BJ (cell line): ENCODE measurements around the gene PTBP1. TPM values are rescaled to one million over a fixed set of nuclear protein-coding genes. Genes with fewer than 3 reads are reported as not detected.
"Not testable (repeated sequence)": the region's sequence is repeated elsewhere in the genome, so short reads cannot be mapped to it uniquely, and the experiment has no call there.

ENCODE experiments used
- CTCF ChIA-PET: fragments of 350-600 bp; formaldehyde crosslinking; extraction: SDS; loops from one replicate; lab custom pipeline; 2021; ENCODE audit warnings: antibody characterized with exemption, inconsistent platforms; lab: Yijun Ruan, JAX
- POLR2A ChIA-PET: fragments of 300-600 bp; sonication (Branson Sonifier 250); formaldehyde crosslinking; extraction: SDS; loops from one replicate; lab custom pipeline; 2021; ENCODE audit warnings: antibody characterized with exemption; lab: Charles Lee
- DNase-seq: peaks from one replicate; pipeline ENCODE4 v3.0.0-alpha.2; 2011; ENCODE audit warnings: low read depth
- H3K27me3 ChIP-seq: 2 replicates; pipeline ENCODE4 v1.6.0; 2011; ENCODE audit warnings: low read length; ENCODE audit not compliant: control insufficient read depth, insufficient read depth
- H3K36me3 ChIP-seq: 2 replicates; pipeline ENCODE4 v1.5.1; 2011; ENCODE audit warnings: low read length; ENCODE audit not compliant: control insufficient read depth, insufficient read depth
- H3K4me3 ChIP-seq: 2 replicates; pipeline ENCODE4 v1.5.1; 2011; ENCODE audit warnings: low read depth, mild to moderate bottlenecking, control low read depth, low read length
- polyA plus RNA-seq: library from polyadenylated mRNA; depleted of rRNA; stranded (reverse); fragments of >200 nt; gene quantifications from 2 replicates; pipeline ENCODE4 v1.2.3, GENCODE V29; 2011
- TF ChIP-seq, protein P1 (sequence below): IDR thresholded peaks from 2 replicates; pipeline ENCODE4 v1.5.1; 2011; ENCODE audit warnings: low read depth, mild to moderate bottlenecking, control low read depth, inconsistent platforms, low read length, moderate library complexity; ENCODE audit not compliant: insufficient read depth

Gene PTBP1
- polyA plus RNA-seq, 1 experiment, result 328 TPM

DNA sequence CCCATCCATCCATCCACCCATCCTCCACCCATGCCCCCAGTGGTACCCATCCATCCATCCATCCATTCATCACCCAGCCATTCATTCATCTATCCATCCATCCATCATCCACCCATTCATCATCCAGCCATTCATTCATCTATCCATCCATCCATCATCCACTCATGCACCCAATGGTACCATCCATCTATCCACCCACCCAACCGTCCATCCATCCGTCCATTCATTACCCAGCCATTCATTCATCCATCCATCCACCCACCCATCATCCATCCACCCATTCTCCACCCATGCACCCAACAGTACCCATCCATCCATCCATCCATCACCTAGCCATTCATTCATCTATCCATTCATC, 19.2 kb downstream of the PTBP1 start:
- Histone ChIP-seq H3K36me3 (peaks cover 8% of the 10 kb centered on the region), H3K4me3 (no peak overlapping the region), H3K27me3 (no peaks in the 10 kb centered on the region)
- POLR2A ChIA-PET, result no interaction called here
- DNase-seq, result no peak
- TF ChIP-seq, protein P1, sequence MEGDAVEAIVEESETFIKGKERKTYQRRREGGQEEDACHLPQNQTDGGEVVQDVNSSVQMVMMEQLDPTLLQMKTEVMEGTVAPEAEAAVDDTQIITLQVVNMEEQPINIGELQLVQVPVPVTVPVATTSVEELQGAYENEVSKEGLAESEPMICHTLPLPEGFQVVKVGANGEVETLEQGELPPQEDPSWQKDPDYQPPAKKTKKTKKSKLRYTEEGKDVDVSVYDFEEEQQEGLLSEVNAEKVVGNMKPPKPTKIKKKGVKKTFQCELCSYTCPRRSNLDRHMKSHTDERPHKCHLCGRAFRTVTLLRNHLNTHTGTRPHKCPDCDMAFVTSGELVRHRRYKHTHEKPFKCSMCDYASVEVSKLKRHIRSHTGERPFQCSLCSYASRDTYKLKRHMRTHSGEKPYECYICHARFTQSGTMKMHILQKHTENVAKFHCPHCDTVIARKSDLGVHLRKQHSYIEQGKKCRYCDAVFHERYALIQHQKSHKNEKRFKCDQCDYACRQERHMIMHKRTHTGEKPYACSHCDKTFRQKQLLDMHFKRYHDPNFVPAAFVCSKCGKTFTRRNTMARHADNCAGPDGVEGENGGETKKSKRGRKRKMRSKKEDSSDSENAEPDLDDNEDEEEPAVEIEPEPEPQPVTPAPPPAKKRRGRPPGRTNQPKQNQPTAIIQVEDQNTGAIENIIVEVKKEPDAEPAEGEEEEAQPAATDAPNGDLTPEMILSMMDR, result no peak
- CTCF ChIA-PET, result no interaction called here

DNA sequence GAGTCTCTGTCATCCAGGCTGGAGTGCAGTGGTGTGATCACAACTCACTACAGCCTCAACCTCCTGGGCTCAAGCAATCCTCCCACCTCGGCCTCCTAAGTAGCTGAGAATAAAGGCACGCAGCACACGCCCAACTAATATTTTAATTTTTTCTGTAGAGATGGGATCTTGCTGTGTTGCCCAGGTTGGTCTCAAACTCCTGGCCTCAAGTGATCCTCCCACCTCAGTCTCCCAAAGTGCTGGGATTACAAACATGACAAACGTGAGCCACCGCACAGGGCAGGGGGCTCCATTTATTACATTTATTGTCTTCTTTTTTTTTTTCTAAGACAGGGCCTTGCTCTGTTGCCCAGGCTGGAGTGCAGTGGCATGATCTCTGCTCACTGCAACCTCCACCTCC, 23.0 kb downstream of the PTBP1 start:
- DNase-seq, H3K36me3 ChIP-seq, H3K27me3 ChIP-seq, H3K4me3 ChIP-seq, POLR2A ChIA-PET: not testable (repeated sequence)
- CTCF ChIA-PET, result interaction anchor here (1.3 kb wide), 1 partner anchor 50 kb away, joined by 3 read pairs; no protein-coding TSS in a partner anchor

DNA sequence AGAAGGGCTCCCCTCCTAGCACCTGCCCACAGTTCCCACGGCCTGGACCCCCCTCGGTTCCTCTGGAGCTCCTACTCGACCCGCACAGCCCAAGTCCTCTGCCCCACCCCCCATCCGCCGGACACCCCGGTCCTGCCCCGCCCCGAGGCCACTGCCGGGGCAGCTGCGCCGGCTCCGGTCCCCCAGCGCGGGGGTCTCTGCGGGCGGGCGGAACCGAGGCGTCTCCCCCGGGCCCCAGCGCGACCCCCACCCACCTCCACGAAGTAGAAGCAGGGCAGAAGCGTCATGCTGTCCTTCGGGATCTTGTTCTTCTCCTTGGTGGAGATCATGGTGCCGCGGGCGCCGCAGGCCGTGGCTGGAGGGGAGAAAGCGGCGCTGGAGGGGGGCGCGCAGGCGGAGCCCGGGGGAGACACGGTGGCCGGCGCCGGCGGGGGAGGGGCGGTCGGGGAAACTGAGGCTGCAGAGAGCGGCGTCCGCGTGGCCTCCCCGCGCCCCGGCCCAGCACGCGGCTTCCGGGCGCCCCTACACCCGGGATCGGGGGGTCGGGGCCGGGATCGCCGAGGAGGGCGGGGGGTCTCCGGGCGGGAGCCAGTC, 24.1 kb downstream of the PTBP1 start:
- Histone ChIP-seq H3K27me3 (no peaks in the 10 kb centered on the region), H3K36me3 (no peaks in the 10 kb centered on the region), H3K4me3 (peak overlapping the region; percentile 40)
- TF ChIP-seq, protein P1, result no peak
- POLR2A ChIA-PET, result no interaction called here
- no peak for DNase-seq
- CTCF ChIA-PET, result interaction anchor here (1.3 kb wide), 1 partner anchor 51 kb away, joined by 3 read pairs; no protein-coding TSS in a partner anchor

DNA sequence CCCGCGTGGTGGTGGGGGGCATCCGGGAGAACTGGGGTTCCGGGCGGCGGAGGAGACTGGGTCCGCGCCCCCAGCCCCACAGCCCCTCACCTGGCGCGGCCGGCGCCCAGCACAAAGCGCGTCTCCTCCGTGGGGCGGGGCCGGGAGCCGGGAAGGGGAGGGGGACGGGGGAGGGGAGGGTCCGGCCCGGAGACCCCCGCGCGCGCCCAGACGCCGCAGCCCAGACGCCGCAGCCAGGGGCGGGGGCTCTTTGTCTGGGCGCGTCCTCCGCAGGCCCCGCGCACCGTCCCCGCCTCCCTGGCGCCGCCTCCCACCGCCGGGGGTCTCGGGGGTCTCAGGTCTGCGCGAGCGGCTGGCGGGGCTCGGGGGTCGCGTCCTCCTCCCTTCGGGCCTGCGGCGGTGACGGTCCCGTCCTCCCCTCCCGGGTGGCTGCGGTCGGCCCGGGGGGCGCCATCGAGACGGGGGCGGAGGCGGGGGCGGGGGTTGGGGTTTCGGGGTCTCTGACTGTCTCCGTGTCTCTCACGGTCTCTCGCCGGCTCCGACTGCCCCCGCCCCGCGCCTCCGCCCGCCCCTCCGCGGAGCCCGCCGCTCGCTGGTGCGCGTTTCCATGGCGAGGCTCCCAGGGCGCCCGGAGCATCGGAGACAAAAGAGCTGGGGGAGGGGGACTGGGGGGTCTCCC, 24.7 kb downstream of the PTBP1 start, which contains the start of gene PLPPR3:
PLPPR3 (minus strand) TSS at position 131 of the 679 bp plus-strand sequence. CDS start 396 bp downstream, outside the sequence.
- H3K4me3 ChIP-seq, result peak within 1 kb of the TSS; percentile 40
- TF ChIP-seq, protein P1, result no peak
- CTCF ChIA-PET, result no interaction called here
- no peaks in the 10 kb centered on the region for H3K36me3 ChIP-seq
- POLR2A ChIA-PET, result no interaction called here
- no peak for DNase-seq
- no peaks in the 10 kb centered on the region for H3K27me3 ChIP-seq

DNA sequence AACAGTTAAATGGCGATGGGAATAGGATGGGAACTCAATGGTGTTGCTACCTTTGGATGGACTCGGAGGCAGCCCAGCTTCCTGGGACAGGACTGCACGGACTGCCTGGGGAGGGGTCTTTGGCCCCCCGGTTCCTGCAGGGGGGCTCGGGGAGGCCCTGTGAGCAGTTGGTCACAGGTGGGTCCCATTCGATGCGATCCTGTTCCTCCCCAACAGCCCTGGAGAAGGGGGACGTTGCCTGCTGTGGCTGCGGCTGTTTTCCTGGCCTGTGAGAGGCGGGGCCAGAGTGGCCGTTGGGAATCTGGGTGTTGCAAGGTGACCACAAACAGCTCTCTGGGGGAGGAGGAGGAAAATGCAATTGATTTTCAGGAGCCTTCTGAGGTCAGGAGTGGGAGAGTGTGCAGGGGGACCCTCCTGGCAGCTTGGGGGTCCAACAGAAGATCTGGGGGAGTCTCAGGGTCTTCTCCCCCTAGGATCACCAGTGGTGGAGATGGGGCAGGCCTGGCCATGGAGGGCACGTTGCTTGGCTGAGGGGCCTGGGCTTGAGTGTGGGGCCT, 26.4 kb downstream of the PTBP1 start:
- H3K27me3 ChIP-seq, result no peaks in the 10 kb centered on the region
- ChIA-PET POLR2A (no interaction called here), CTCF (interaction anchor here (0.6 kb wide), 1 partner anchor 35 kb away, joined by 4 read pairs; no protein-coding TSS in a partner anchor)
- TF ChIP-seq, protein P1, result no peak
- H3K36me3 ChIP-seq, result no peaks in the 10 kb centered on the region
- H3K4me3 ChIP-seq, result no peak overlapping the region
- no peak for DNase-seq
